Activated CD4-positive, alpha-beta memory T cell treated with anti-CD3 and anti-CD28 coated beads, Interleukin-2, amount 10 ng/mL, durations not matched to agents 7 days and 5 days (primary cell): Measurements from ENCODE around the gene MAP2K3. TPM values are rescaled to one million over a fixed set of nuclear protein-coding genes. Genes with fewer than 3 reads are reported as not detected.

ENCODE experiments used
- CTCF ChIA-PET: fragments of 350-600 bp; sonication (Branson Sonifier 250); formaldehyde crosslinking; loops from one replicate; lab custom pipeline; 2021; ENCODE audit warnings: antibody characterized with exemption, inconsistent platforms; lab: Charles Lee
- POLR2A ChIA-PET: fragments of 350-600 bp; sonication (Branson Sonifier 250); formaldehyde crosslinking; loops from one replicate; lab custom pipeline; 2021; ENCODE audit warnings: antibody characterized with exemption; lab: Charles Lee
- DNase-seq: peaks from one replicate; pipeline ENCODE4 v3.0.0-alpha.2; 2020
- H3K27ac Mint-ChIP-seq: one replicate; pipeline ENCODE4 v1.8.0; 2021; ENCODE audit warnings: mild to moderate bottlenecking, mixed read lengths
- H3K27me3 Mint-ChIP-seq: one replicate; pipeline ENCODE4 v1.8.0; 2021; ENCODE audit warnings: mixed read lengths
- H3K36me3 Mint-ChIP-seq: one replicate; pipeline ENCODE4 v1.8.0; 2021; ENCODE audit warnings: low read depth, mixed read lengths
- H3K4me1 Mint-ChIP-seq: one replicate; pipeline ENCODE4 v1.8.0; 2021; ENCODE audit warnings: mixed read lengths
- H3K4me3 Mint-ChIP-seq: one replicate; pipeline ENCODE4 v1.8.0; 2021; ENCODE audit warnings: mild to moderate bottlenecking, mixed read lengths
- H3K9me3 Mint-ChIP-seq: one replicate; pipeline ENCODE4 v1.8.0; 2021; ENCODE audit warnings: mixed read lengths
- total RNA-seq, 2 experiments: library from RNA; stranded (reverse); gene quantifications; one replicate each; pipeline ENCODE4 v1.2.3, GENCODE V29; 2021

Gene MAP2K3
- total RNA-seq, 2 experiments from 2014 or later: 74.2 to 76.0 TPM

DNA sequence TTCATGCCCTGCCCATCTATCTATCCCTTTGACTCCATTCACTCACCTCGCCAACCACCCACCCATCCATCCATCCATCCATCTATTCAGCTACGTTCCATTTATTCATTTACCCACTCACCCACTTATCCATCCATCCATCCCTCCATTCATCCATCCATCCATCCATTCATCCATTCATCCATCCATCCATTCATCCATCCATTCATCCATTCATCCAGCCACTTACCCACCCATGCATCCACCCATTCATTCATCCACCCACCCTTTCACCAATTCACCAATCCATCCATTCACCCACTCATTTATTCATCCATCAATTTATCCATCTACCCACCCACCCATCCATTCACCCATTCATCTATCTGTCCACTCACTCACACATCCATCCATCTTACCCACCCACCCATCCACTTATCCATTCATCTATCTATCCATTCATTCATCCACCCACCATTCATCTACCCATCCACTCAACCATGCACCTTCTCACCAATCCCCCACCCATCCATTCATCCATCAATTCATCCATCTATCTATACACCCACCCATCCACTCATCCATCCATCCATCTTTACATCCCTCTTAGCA is 72.1 kb downstream of the MAP2K3 start:
- POLR2A ChIA-PET: interaction anchor here (0.6 kb wide), 1 partner anchor 36 kb away, joined by 3 read pairs; no protein-coding TSS in a partner anchor
- Mint-ChIP-seq H3K36me3 (no peaks in the 10 kb centered on the region), H3K27ac (no peak overlapping the region)

DNA sequence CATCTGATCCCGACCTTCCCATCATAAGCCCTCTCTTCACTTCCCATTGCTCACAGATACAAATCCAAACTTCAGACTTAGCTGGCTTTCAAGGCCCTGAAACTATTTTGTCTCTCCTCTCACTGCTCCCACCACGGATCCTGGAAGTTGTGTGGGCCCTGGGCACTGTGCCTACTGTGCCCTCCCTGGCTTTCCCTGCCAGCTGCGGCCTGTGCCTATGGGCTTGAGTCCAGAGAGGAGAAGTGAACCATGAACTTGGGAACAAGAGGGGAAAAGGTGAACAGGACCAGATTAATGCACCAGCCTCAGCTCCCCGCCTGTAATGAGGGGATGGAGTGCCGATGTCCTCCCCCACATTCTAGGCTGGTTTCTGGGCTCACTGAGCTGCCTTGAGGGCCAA is 72.8 kb downstream of the MAP2K3 start:
- POLR2A ChIA-PET: no interaction called here
- Mint-ChIP-seq H3K36me3 (no peaks in the 10 kb centered on the region), H3K4me1 (no peaks in the 10 kb centered on the region), H3K27me3 (peaks cover 3% of the 10 kb centered on the region), H3K4me3 (no peak overlapping the region), H3K9me3 (no peaks in the 10 kb centered on the region), H3K27ac (no peak overlapping the region)
- CTCF ChIA-PET: no interaction called here
- DNase-seq: no peak

More for the DNA sequence above, 72.1 kb downstream of the MAP2K3 start:
- DNase-seq: no peak
- no peaks in the 10 kb centered on the region for H3K9me3 Mint-ChIP-seq
- CTCF ChIA-PET: no interaction called here
- no peaks in the 10 kb centered on the region for H3K4me1 Mint-ChIP-seq
- peaks cover 3% of the 10 kb centered on the region for H3K27me3 Mint-ChIP-seq
- H3K4me3 Mint-ChIP-seq: no peak overlapping the region

DNA sequence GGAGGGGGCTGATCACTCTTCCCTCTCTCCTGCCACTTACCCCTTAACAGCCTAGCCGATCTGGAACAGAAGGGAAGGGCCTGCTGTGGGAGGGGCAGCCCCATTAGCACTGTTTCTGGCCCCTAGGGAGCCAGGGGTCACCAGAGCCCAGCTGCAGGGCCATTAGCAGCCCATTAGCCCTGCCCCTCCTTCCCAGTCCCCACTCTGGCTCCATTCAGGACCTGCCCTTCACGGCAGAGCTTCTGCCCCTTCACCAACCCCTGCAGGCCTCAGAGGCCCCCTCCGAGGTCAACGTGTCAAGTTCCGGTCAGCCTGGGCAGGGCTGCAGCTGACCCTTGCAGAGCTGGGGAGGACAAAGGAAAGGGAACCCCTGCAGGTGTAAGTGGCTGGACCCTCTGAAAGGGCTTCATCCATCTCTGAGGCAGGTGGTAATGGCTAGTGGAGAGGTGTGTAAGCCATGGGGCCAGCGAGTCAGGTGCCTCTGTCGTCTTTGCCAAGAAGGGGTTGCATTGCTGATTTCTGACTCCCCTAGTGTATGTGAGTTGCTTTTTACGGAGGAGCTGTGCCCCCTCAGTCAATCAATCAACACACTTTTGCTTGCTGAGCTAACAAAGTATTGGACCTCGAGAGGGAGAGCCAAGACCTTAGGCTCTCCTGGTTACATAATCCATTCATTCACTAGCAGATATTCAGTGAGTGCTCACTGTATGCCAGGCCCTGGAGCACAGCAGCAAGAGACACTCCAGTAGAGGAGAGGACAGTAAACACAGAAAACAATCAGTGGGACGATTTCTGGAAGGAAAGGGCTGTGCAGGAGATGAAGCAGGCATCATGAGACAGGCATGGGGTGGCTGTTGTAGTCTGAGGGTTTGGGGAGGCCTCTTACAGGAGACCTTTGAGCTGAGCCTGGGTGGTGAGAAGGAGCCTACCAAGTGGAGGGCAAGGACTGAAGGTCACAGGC is 73.5 kb downstream of the MAP2K3 start:
- no peak overlapping the region for H3K27ac Mint-ChIP-seq
- H3K4me1 Mint-ChIP-seq: no peaks in the 10 kb centered on the region
- peaks cover 3% of the 10 kb centered on the region for H3K27me3 Mint-ChIP-seq
- no peak overlapping the region for H3K4me3 Mint-ChIP-seq
- DNase-seq: no peak
- ChIA-PET POLR2A (no interaction called here), CTCF (no interaction called here)
- H3K9me3 Mint-ChIP-seq: no peaks in the 10 kb centered on the region
- no peaks in the 10 kb centered on the region for H3K36me3 Mint-ChIP-seq

DNA sequence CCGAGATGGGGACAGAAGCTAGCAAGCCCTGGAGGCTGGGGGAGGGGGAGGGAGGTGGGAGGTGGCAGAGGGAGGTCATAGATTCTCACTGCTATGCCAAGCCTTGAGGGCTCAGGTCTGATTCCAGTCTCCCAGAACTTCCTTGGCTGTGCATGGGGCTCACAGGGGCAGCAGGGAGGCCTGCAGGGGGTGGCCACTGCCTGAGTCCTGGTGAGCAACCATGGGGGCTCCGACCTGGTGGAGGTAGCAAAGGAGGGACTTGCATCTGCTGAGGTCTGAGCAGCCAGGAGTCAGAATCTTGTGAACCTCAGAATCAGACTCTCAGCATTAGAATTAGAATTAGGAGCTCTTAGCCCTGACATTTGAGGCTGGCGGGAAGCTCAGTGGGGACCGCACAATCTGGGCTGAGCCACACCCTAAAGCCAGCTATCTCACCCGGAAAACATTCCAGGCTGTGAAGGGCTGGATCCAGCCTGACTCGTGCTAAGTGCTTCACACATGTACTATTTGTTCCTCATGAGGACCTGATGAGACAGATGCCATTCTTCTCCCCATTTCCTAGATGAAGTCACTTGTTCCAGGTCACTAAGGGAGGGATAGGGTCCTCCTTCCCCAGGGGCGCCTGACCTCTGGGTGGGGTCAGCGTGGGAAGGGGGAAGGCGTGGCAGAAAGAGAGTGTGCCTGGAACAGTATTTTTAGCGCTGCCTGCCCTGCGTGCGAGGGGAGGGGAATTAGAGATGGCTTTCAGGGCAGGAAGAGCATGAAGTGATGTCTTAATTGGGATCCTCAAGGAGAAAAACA is 74.4 kb downstream of the MAP2K3 start:
- Mint-ChIP-seq H3K9me3 (no peaks in the 10 kb centered on the region), H3K36me3 (no peaks in the 10 kb centered on the region), H3K4me3 (no peak overlapping the region), H3K4me1 (no peaks in the 10 kb centered on the region), H3K27me3 (peaks cover 3% of the 10 kb centered on the region), H3K27ac (no peak overlapping the region)
- ChIA-PET POLR2A (no interaction called here), CTCF (no interaction called here)
- no peak for DNase-seq

DNA sequence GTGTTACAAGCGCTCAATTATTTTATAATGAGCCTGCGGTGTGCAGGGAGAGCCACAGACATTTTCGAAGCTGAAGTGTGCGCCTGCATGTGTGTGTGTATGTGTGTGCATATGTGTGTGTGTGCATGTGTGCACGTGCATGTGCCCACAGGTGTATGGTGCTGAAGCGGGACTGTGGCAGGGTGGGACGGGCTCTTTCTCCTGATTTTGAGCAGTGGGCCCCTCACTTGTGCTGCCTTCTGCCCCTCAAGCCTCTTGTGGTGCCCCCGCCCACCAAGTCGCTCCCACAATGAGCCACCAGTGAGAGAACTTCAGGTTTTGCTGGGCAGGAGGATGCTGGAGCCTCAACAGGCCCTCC is 75.0 kb downstream of the MAP2K3 start:
- H3K4me3 Mint-ChIP-seq: no peak overlapping the region
- CTCF ChIA-PET: no interaction called here

DNA sequence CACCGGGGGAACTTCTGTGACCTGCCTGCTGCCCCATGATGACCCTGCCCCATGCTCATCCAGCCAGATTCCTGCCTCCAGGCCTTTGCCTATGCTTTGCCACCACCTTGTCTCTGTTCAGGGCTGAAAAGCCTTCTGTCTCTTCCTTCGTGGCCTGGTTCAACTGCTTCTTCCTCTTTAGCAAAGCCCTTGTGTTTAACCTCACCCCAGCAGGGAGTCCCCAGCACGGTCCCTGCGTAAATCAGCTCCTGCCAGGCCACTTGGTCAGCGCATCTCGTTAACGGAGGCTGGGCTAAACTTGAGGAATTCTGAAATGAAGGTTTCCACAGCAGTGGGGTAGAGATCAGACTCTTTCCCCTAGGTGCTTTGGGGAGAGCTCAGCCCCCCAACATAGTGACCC is 75.5 kb downstream of the MAP2K3 start:
- no peak for DNase-seq
- no peaks in the 10 kb centered on the region for H3K36me3 Mint-ChIP-seq
- no peak overlapping the region for H3K27ac Mint-ChIP-seq
- H3K27me3 Mint-ChIP-seq: no peaks in the 10 kb centered on the region
- H3K4me3 Mint-ChIP-seq: no peak overlapping the region
- no peaks in the 10 kb centered on the region for H3K4me1 Mint-ChIP-seq
- H3K9me3 Mint-ChIP-seq: no peaks in the 10 kb centered on the region
- CTCF ChIA-PET: no interaction called here
- POLR2A ChIA-PET: no interaction called here

More for the DNA sequence above, 75.0 kb downstream of the MAP2K3 start:
- H3K27ac Mint-ChIP-seq: no peak overlapping the region
- POLR2A ChIA-PET: no interaction called here
- no peaks in the 10 kb centered on the region for H3K9me3 Mint-ChIP-seq
- no peaks in the 10 kb centered on the region for H3K4me1 Mint-ChIP-seq
- peaks cover 2% of the 10 kb centered on the region for H3K27me3 Mint-ChIP-seq
- no peak for DNase-seq
- H3K36me3 Mint-ChIP-seq: no peaks in the 10 kb centered on the region

DNA sequence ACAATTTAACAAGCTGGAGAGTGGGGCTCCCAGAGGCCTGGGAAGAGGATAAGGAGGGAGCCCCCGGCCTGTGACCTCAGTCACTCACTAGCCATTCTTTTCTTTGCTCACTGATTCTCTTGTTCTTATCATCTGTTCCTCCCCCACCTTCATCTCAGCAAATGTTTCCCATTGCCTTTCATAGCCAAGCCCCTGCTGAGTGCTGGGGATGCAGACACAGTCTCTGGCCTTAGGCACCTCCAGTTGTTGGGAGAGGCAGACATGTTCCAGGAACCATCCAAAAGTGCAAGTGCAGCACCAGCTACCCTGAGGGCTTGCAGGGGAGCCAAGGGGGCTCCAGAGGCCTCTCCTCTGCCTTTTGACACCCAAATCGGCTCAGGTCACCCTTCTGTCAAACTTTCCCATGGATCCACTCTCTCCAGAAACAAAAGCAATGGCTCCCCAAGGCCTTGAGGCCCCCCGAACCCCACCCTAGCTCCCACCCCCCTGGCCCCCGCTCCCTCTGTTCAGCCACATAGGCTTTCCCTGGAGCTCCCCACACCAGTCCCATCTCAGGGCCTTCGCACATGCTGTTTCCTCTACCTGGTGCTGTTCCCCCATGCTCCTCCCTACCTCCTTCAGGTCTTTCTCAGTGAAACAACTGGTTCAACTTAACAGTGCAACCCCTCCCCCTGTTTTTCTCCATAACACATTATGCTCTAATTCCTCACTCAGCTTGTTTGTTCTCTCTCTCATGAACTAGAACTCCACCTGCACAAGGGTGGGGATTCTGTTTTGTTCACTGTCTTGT is 76.7 kb downstream of the MAP2K3 start:
- POLR2A ChIA-PET: no interaction called here
- DNase-seq: no peak
- no peak overlapping the region for H3K4me3 Mint-ChIP-seq
- H3K4me1 Mint-ChIP-seq: no peaks in the 10 kb centered on the region
- no peaks in the 10 kb centered on the region for H3K9me3 Mint-ChIP-seq
- CTCF ChIA-PET: no interaction called here
- no peaks in the 10 kb centered on the region for H3K36me3 Mint-ChIP-seq
- no peak overlapping the region for H3K27ac Mint-ChIP-seq
- no peaks in the 10 kb centered on the region for H3K27me3 Mint-ChIP-seq

DNA sequence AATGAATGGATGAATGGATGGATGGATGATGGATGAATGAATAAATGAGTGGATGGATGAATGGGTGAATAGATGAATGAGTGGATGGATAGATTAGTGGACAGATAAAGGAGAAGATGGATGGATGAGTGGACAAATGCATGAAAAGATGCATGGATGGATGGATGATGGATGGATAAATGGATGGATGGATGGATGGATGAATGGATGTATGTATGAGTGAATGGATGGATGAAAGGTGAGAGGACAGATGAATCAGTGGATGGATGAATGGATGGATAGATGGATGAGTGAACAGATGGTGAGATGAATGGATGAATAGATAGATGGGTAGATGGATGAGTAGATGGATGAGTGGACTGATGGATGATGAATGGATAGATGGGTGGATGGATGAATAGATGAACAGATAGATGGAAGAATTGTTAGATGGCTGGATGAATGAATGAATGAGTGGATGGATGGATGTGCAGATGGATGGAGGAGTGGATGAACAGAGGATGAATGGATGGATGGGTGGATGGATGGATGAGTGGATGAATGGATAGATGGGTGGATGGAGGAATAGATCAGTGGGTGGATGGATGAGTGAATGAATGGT is 77.9 kb downstream of the MAP2K3 start:
- Mint-ChIP-seq H3K9me3 (no peaks in the 10 kb centered on the region), H3K27me3 (no peaks in the 10 kb centered on the region), H3K4me1 (no peaks in the 10 kb centered on the region), H3K27ac (no peak overlapping the region), H3K36me3 (no peaks in the 10 kb centered on the region), H3K4me3 (no peak overlapping the region)
- no peak for DNase-seq
- CTCF ChIA-PET: no interaction called here
- POLR2A ChIA-PET: no interaction called here

DNA sequence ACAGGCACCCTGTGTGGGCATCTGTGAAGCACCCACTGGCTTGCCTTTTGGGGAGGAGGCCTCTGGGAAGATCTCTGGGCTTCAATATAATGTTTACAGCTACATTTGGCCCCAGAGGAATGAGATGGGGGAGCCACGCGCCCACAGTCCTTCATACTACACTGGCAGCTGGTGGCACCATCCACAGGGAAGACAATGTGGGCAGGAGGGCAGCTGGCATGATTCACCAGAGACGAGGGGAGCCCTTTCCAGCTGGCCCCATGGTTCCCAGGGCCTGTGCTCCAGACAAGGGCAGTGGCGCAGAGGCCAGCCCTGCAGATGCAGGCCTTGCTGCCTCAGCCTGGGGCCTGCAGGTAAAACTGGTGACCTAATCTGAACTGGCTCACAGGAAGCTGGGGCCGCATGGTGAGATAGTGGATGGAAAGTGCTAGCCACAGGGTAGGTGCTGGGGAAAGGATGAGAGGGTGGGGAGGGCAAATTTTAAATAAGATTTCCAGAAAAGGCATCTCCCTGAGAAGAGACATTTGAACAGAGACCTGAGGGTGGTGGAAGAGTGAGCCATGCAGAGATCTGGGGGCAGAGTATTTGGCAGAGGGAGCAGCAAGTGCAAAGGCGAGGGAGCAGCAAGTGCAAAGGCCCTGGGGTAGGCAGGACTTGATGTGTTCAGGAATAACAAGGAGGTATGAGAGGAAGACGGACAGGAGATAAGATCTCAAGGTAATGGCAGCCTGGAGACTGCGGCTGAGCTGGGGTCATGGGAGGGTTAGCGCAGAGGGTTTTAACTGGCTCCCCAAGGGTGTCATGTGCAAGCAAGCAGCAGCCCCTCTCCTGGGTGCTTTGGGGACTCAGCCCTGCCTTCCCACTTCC is 79.5 kb downstream of the MAP2K3 start:
- H3K4me1 Mint-ChIP-seq: peaks cover 6% of the 10 kb centered on the region
- no peak overlapping the region for H3K4me3 Mint-ChIP-seq
- CTCF ChIA-PET: no interaction called here
- no peaks in the 10 kb centered on the region for H3K9me3 Mint-ChIP-seq
- DNase-seq: no peak
- H3K36me3 Mint-ChIP-seq: no peaks in the 10 kb centered on the region
- H3K27me3 Mint-ChIP-seq: no peaks in the 10 kb centered on the region
- no peak overlapping the region for H3K27ac Mint-ChIP-seq
- POLR2A ChIA-PET: no interaction called here
